ENCODE data around the gene VAMP3. TPM values are rescaled to one million over a fixed set of nuclear protein-coding genes. Genes with fewer than 3 reads are reported as not detected.

Gene VAMP3
- total RNA-seq, 4 donors from 2014 or later: 81.1 to 91.8 (median 85.5) TPM

GRCh38 chr1:7808253-7808844 is 37.3 kb downstream of the VAMP3 start:
- 9 to 13% methylated on average over 1 of the region's 1 CpG for WGBS, 2 donors (ENCODE audit: low coverage in 1 of 2)
- in situ Hi-C loops (cut with MboI; ENCODE audit: low pct_ligation_motif_present in 1 of 4, low pct_unique_long_range_greater_than_20kb in 1 of 4, low sequenced_read_pairs in 3 of 4) (no loop called here), intact Hi-C loops (cut with DNase I; ENCODE audit: low total_unique reads) (no loop called here)
- no peaks in the 10 kb centered on the region for H3K27me3 ChIP-seq
- H3K4me3 ChIP-seq: no peak overlapping the region
- no peaks in the 10 kb centered on the region for H3K4me1 ChIP-seq
- peaks cover 0 to 40% (median 7%) of the 10 kb centered on the region in 4 donors for H3K36me3 ChIP-seq
- no peak overlapping the region for H3K27ac ChIP-seq
- DNase-seq: no peak
- peak; percentile 40 to 53 (median 47) for TF ChIP-seq CTCF (IDR thresholded peaks at IDR 0.05)
- TF ChIP-seq POLR2AphosphoS5 (IDR thresholded peaks at IDR 0.05): no peak
- TF ChIP-seq POLR2A (IDR thresholded peaks at IDR 0.05): no peak
- peaks cover 2 to 5% of the 10 kb centered on the region in 2 donors for H3K9me3 ChIP-seq

- in situ Hi-C loops (cut with MboI; ENCODE audit: low pct_ligation_motif_present in 1 of 4, low pct_unique_long_range_greater_than_20kb in 1 of 4, low sequenced_read_pairs in 3 of 4): no loop called here
- Histone ChIP-seq H3K4me1 (no peaks in the 10 kb centered on the region), H3K9me3 (peaks cover 8 to 13% of the 10 kb centered on the region in 2 donors), H3K27me3 (no peaks in the 10 kb centered on the region), H3K27ac (no peak overlapping the region), H3K36me3 (peaks cover 0 to 39% (median 12%) of the 10 kb centered on the region in 4 donors), H3K4me3 (no peak overlapping the region)
- TF ChIP-seq CTCF (IDR thresholded peaks at IDR 0.05): no peak
- TF ChIP-seq POLR2A (IDR thresholded peaks at IDR 0.05): no peak
- TF ChIP-seq EP300 (IDR thresholded peaks at IDR 0.05; ENCODE audit: low read depth): no peak
- TF ChIP-seq POLR2AphosphoS5 (IDR thresholded peaks at IDR 0.05): no peak
- intact Hi-C loops (cut with DNase I; ENCODE audit: low total_unique reads): no loop called here
- DNase-seq: no peak
- WGBS, 2 donors (ENCODE audit: low coverage in 1 of 2): 92 to 94% methylated on average over 2 to 13 of the region's 13 CpGs
These were observed 38.6 kb downstream of the VAMP3 start for GRCh38 chr1:7809742-7810141.

- no peaks in the 10 kb centered on the region for H3K4me1 ChIP-seq
- no peak overlapping the region for H3K4me3 ChIP-seq
- in situ Hi-C loops (cut with MboI; ENCODE audit: low pct_ligation_motif_present in 1 of 4, low pct_unique_long_range_greater_than_20kb in 1 of 4, low sequenced_read_pairs in 3 of 4): no loop called here
- no peak for TF ChIP-seq POLR2AphosphoS5 (IDR thresholded peaks at IDR 0.05)
- TF ChIP-seq EP300 (IDR thresholded peaks at IDR 0.05; ENCODE audit: low read depth): no peak
- TF ChIP-seq CTCF (IDR thresholded peaks at IDR 0.05): no peak
- TF ChIP-seq POLR2A (IDR thresholded peaks at IDR 0.05): no peak
- no peak for DNase-seq
- H3K9me3 ChIP-seq: peaks cover 8 to 13% of the 10 kb centered on the region in 2 donors
- peaks cover 0 to 39% (median 12%) of the 10 kb centered on the region in 4 donors for H3K36me3 ChIP-seq
- 84 to 86% methylated on average over 7 of the region's 7 CpGs for WGBS, 2 donors (ENCODE audit: low coverage in 1 of 2)
- no peak overlapping the region for H3K27ac ChIP-seq
- H3K27me3 ChIP-seq: no peaks in the 10 kb centered on the region
- intact Hi-C loops (cut with DNase I; ENCODE audit: low total_unique reads): no loop called here
These were observed 39.3 kb downstream of the VAMP3 start for GRCh38 chr1:7810395-7810794.

GRCh38 chr1:7811476-7811875 is 40.4 kb downstream of the VAMP3 start:
- Histone ChIP-seq H3K9me3 (peaks cover 8 to 13% of the 10 kb centered on the region in 2 donors), H3K36me3 (peaks cover 0 to 39% (median 12%) of the 10 kb centered on the region in 4 donors), H3K4me3 (no peak overlapping the region), H3K4me1 (no peaks in the 10 kb centered on the region), H3K27ac (no peak overlapping the region), H3K27me3 (no peaks in the 10 kb centered on the region)
- in situ Hi-C loops (cut with MboI; ENCODE audit: low pct_ligation_motif_present in 1 of 4, low pct_unique_long_range_greater_than_20kb in 1 of 4, low sequenced_read_pairs in 3 of 4): no loop called here
- TF ChIP-seq POLR2A (IDR thresholded peaks at IDR 0.05) (no peak), POLR2AphosphoS5 (IDR thresholded peaks at IDR 0.05) (no peak), EP300 (IDR thresholded peaks at IDR 0.05; ENCODE audit: low read depth) (no peak)
- WGBS, 2 donors (ENCODE audit: low coverage in 1 of 2): 83 to 91% methylated on average over 3 to 6 of the region's 6 CpGs
- no peak for DNase-seq
- intact Hi-C loops (cut with DNase I; ENCODE audit: low total_unique reads): no loop called here

Data from transverse colon (tissue), 4 donors.